Colonic mucosa (tissue), 4 donors: Measurements from ENCODE around the gene MAP2K3. TPM values are rescaled to one million over a fixed set of nuclear protein-coding genes. Genes with fewer than 3 reads are reported as not detected.

Experiments
- DNase-seq: peaks from one replicate; pipeline ENCODE4 v3.0.0-alpha.2; 2020
- H3K27ac ChIP-seq: fragments of 200-600 bp; one replicate; pipeline ENCODE4 v1.8.0; 2021
- H3K27me3 ChIP-seq: fragments of 200-600 bp; one replicate; pipeline ENCODE4 v1.8.0; 2021
- H3K36me3 ChIP-seq: fragments of 200-600 bp; one replicate; pipeline ENCODE4 v1.8.0; 2021
- H3K4me1 ChIP-seq: fragments of 200-600 bp; one replicate; pipeline ENCODE4 v1.8.0; 2021; ENCODE audit warnings: mild to moderate bottlenecking
- H3K4me3 ChIP-seq: fragments of 200-600 bp; one replicate; pipeline ENCODE4 v1.8.0; 2021
- H3K9ac ChIP-seq, 2 donors: one replicate each; pipeline ENCODE4 v1.7.0; 2013; ENCODE audit warnings: control low read depth in 2 of 2, low read depth in 2 of 2, low read length in 2 of 2
- H3K9me3 ChIP-seq: fragments of 200-600 bp; one replicate; pipeline ENCODE4 v1.8.0; 2021
- CTCF ChIP-seq: fragments of 200-600 bp; IDR thresholded peaks from one replicate; pipeline ENCODE4 v1.8.0; 2022; ENCODE audit warnings: antibody characterized with exemption, mild to moderate bottlenecking
- intact Hi-C: fragments of 100-400 bp; cut with DNase I; formaldehyde crosslinking; loops from one replicate; pipeline ENCODE4 v1.14.1; 2022
- total RNA-seq, 2 donors: library from RNA; stranded (reverse); fragmentation: NEBNext Ultra II Directional in 1 of 2; extraction: Animal tissue kit (Norgen Biotek cat#: 25700) in 1 of 2; gene quantifications; one replicate each; pipeline ENCODE4 v1.2.1, GENCODE V29; 2021
- donor health status: healthy.
- donor health status: DM: no; HTN: no; CAD: no.
- donor health status: DM: no; HTN: no; CAD: no.

MAP2K3 gene
- total RNA-seq, 2 donors from 2014 or later = 64.5 to 67.1 TPM

GRCh38 chr17:21282231-21282630 is 2.3 kb upstream of the MAP2K3 start:
- Histone ChIP-seq H3K9me3 (no peaks in the 10 kb centered on the region), H3K4me3 (no peak overlapping the region), H3K27ac (no peak overlapping the region), H3K27me3 (no peaks in the 10 kb centered on the region), H3K9ac (no peak overlapping the region), H3K4me1 (peaks cover 10% of the 10 kb centered on the region), H3K36me3 (no peaks in the 10 kb centered on the region)
- TF ChIP-seq CTCF = no peak
- intact Hi-C loops = loop anchor here (5.0 kb wide), 1 partner anchor 230 kb away; no protein-coding TSS in a partner anchor
- no peak for DNase-seq

GRCh38 chr17:21282850-21283249 is 1.7 kb upstream of the MAP2K3 start:
- no peaks in the 10 kb centered on the region for H3K27me3 ChIP-seq
- H3K36me3 ChIP-seq = no peaks in the 10 kb centered on the region
- no peak overlapping the region for H3K4me3 ChIP-seq
- H3K4me1 ChIP-seq = peaks cover 14% of the 10 kb centered on the region
- intact Hi-C loops = loop anchor here (5.0 kb wide), 1 partner anchor 229 kb away; no protein-coding TSS in a partner anchor
- no peak for TF ChIP-seq CTCF
- H3K9me3 ChIP-seq = no peaks in the 10 kb centered on the region
- no peak for DNase-seq
- no peak overlapping the region for H3K27ac ChIP-seq
- H3K9ac ChIP-seq = no peak overlapping the region

GRCh38 chr17:21283482-21284318 is 811 bp upstream of the MAP2K3 start:
- peaks cover 19% of the 10 kb centered on the region for H3K4me1 ChIP-seq
- H3K27me3 ChIP-seq = no peaks in the 10 kb centered on the region
- peak overlapping the region; percentile 82 for H3K4me3 ChIP-seq
- no peak for TF ChIP-seq CTCF
- intact Hi-C loops = loop anchor here (5.0 kb wide), 1 partner anchor 229 kb away; no protein-coding TSS in a partner anchor
- no peak for DNase-seq
- no peaks in the 10 kb centered on the region for H3K36me3 ChIP-seq
- peak overlapping the region; percentile 56 to 62 for H3K9ac ChIP-seq
- H3K27ac ChIP-seq = peak overlapping the region; percentile 93
- no peaks in the 10 kb centered on the region for H3K9me3 ChIP-seq

- peak; percentile 63 for DNase-seq
- Histone ChIP-seq H3K9me3 (no peaks in the 10 kb centered on the region), H3K4me3 (peak overlapping the region; percentile 82), H3K27ac (peak overlapping the region; percentile 93), H3K4me1 (peaks cover 21% of the 10 kb centered on the region), H3K36me3 (no peaks in the 10 kb centered on the region), H3K27me3 (no peaks in the 10 kb centered on the region), H3K9ac (peak overlapping the region; percentile 89 to 93)
- no peak for TF ChIP-seq CTCF
- intact Hi-C loops = no loop called here
These were observed 904 bp downstream of the MAP2K3 start for GRCh38 chr17:21285164-21286065.

GRCh38 chr17:21286066-21286770 is 1.7 kb downstream of the MAP2K3 start:
- intact Hi-C loops = no loop called here
- H3K9me3 ChIP-seq = no peaks in the 10 kb centered on the region
- H3K4me1 ChIP-seq = peaks cover 21% of the 10 kb centered on the region
- peak; percentile 92 for DNase-seq
- TF ChIP-seq CTCF = no peak
- peak overlapping the region; percentile 89 to 93 for H3K9ac ChIP-seq
- H3K4me3 ChIP-seq = peak overlapping the region; percentile 82
- H3K27me3 ChIP-seq = no peaks in the 10 kb centered on the region
- H3K36me3 ChIP-seq = no peaks in the 10 kb centered on the region
- H3K27ac ChIP-seq = peak overlapping the region; percentile 93
